ENCODE data around the gene CDH13. TPM values are rescaled to one million over a fixed set of nuclear protein-coding genes. Genes with fewer than 3 reads are reported as not detected.

The CDH13 gene
- total RNA-seq, 1 experiment from 2014 or later, result 2.1 TPM

GRCh38 chr16:83579436-83579835 lies 952.7 kb downstream of the CDH13 start:
- ChIA-PET POLR2A (ENCODE audit: low non-redundant PET) (no interaction called here), CTCF (no interaction called here)
- TF ChIP-seq EZH2 (IDR thresholded peaks at IDR 0.05; ENCODE audit: borderline replicate concordance, low read depth, low read length, poor library complexity, severe bottlenecking) (no peak), CTCF (conservative IDR thresholded peaks at IDR 0.05; ENCODE audit: low read depth, low read length) (no peak)
- Histone ChIP-seq H3K4me1 (ENCODE audit: insufficient read depth, low read length, poor library complexity, severe bottlenecking) (no peaks in the 10 kb centered on the region), H3K27me3 (replicated peaks; ENCODE audit: insufficient read depth, low read depth, low read length, poor library complexity) (no peaks in the 10 kb centered on the region), H3K9me3 (ENCODE audit: low read depth, low read length, poor library complexity, severe bottlenecking) (no peaks in the 10 kb centered on the region), H3K27ac (ENCODE audit: low read depth, low read length, poor library complexity, severe bottlenecking) (no peak overlapping the region), H3K4me3 (ENCODE audit: low read depth, low read length, poor library complexity, severe bottlenecking) (no peak overlapping the region), H3K36me3 (ENCODE audit: insufficient read depth, low read length, poor library complexity, severe bottlenecking) (no peaks in the 10 kb centered on the region)
- no TSS peak for BruUV-seq (replicated peaks)
- DNase-seq (ENCODE audit: low spot score), result no peak
- intact Hi-C loops (cut with micrococcal nuclease; ENCODE audit: unreplicated experiment), result no loop called here

- BruUV-seq (replicated peaks), result no TSS peak
- Histone ChIP-seq H3K9me3 (ENCODE audit: low read depth, low read length, poor library complexity, severe bottlenecking) (no peaks in the 10 kb centered on the region), H3K36me3 (ENCODE audit: insufficient read depth, low read length, poor library complexity, severe bottlenecking) (no peaks in the 10 kb centered on the region), H3K4me3 (ENCODE audit: low read depth, low read length, poor library complexity, severe bottlenecking) (no peak overlapping the region), H3K4me1 (ENCODE audit: insufficient read depth, low read length, poor library complexity, severe bottlenecking) (no peaks in the 10 kb centered on the region), H3K27me3 (replicated peaks; ENCODE audit: insufficient read depth, low read depth, low read length, poor library complexity) (peaks cover 8% of the 10 kb centered on the region), H3K27ac (ENCODE audit: low read depth, low read length, poor library complexity, severe bottlenecking) (no peak overlapping the region)
- DNase-seq (ENCODE audit: low spot score), result no peak
- POLR2A ChIA-PET (ENCODE audit: low non-redundant PET), result no interaction called here
- TF ChIP-seq CTCF (conservative IDR thresholded peaks at IDR 0.05; ENCODE audit: low read depth, low read length) (no peak), EZH2 (IDR thresholded peaks at IDR 0.05; ENCODE audit: borderline replicate concordance, low read depth, low read length, poor library complexity, severe bottlenecking) (no peak)
- CTCF ChIA-PET, result no interaction called here
- intact Hi-C loops (cut with micrococcal nuclease; ENCODE audit: unreplicated experiment), result no loop called here
These were observed 954.3 kb downstream of the CDH13 start for GRCh38 chr16:83581082-83581481.

- H3K9me3 ChIP-seq (ENCODE audit: low read depth, low read length, poor library complexity, severe bottlenecking), result no peaks in the 10 kb centered on the region
- DNase-seq (ENCODE audit: low spot score), result no peak
- TF ChIP-seq CTCF (conservative IDR thresholded peaks at IDR 0.05; ENCODE audit: low read depth, low read length), result no peak
- no peak for TF ChIP-seq EZH2 (IDR thresholded peaks at IDR 0.05; ENCODE audit: borderline replicate concordance, low read depth, low read length, poor library complexity, severe bottlenecking)
- H3K36me3 ChIP-seq (ENCODE audit: insufficient read depth, low read length, poor library complexity, severe bottlenecking), result no peaks in the 10 kb centered on the region
- intact Hi-C loops (cut with micrococcal nuclease; ENCODE audit: unreplicated experiment), result no loop called here
- no peak overlapping the region for H3K4me3 ChIP-seq (ENCODE audit: low read depth, low read length, poor library complexity, severe bottlenecking)
- ChIA-PET POLR2A (ENCODE audit: low non-redundant PET) (no interaction called here), CTCF (no interaction called here)
- BruUV-seq (replicated peaks), result no TSS peak
- no peak overlapping the region for H3K27ac ChIP-seq (ENCODE audit: low read depth, low read length, poor library complexity, severe bottlenecking)
- H3K4me1 ChIP-seq (ENCODE audit: insufficient read depth, low read length, poor library complexity, severe bottlenecking), result no peaks in the 10 kb centered on the region
- peaks cover 19% of the 10 kb centered on the region for H3K27me3 ChIP-seq (replicated peaks; ENCODE audit: insufficient read depth, low read depth, low read length, poor library complexity)
These were observed 955.4 kb downstream of the CDH13 start for GRCh38 chr16:83581994-83582747.

Data from A673 (cell line).